HG02884 (cell line): Measurements from ENCODE around the gene TENM4.
A peak's percentile ranks its signal among the peaks of the same experiment; 100 is the strongest.

ENCODE experiments used
- ATAC-seq: cut with Tn5 transposase; IDR thresholded peaks from one replicate; pipeline ENCODE4 v1.9.1; 2021; ENCODE audit warnings: mild to moderate bottlenecking, moderate library complexity; ENCODE audit not compliant: unreplicated experiment

TENM4 gene

DNA sequence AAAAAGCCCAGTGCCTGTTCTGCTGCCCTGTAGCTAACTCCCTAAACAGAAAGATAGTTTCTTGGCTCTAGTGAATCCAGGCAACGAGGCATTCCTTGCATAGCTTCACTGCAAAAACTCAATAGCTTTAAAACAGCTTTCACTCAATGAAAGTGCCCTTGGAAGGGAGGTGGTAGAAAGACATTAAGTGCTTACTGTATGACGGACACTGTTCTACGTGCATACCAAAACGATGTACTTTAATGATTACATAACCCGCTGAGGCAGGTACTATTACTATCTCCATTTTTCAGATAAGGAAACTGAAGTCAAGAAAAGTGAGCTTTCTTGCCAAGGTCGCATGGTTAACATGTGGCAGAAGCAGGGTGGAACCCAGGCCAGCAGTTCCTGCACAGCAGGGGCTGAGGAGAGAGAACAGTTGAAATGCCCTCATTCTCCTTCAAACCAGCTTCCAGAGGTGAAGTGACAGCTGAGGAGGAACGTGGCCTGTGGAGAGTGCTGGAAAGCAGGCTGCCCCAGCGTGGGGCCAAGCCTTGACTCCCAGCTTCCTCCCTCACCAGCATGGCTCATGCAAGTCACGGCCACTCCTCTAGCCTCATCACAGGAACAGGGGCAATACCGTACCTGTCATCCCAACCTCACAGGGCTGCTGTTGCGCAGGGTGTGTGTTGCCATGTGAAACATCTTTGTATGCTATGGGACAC is 638.6 kb downstream of the TENM4 start:
- no peak for ATAC-seq

DNA sequence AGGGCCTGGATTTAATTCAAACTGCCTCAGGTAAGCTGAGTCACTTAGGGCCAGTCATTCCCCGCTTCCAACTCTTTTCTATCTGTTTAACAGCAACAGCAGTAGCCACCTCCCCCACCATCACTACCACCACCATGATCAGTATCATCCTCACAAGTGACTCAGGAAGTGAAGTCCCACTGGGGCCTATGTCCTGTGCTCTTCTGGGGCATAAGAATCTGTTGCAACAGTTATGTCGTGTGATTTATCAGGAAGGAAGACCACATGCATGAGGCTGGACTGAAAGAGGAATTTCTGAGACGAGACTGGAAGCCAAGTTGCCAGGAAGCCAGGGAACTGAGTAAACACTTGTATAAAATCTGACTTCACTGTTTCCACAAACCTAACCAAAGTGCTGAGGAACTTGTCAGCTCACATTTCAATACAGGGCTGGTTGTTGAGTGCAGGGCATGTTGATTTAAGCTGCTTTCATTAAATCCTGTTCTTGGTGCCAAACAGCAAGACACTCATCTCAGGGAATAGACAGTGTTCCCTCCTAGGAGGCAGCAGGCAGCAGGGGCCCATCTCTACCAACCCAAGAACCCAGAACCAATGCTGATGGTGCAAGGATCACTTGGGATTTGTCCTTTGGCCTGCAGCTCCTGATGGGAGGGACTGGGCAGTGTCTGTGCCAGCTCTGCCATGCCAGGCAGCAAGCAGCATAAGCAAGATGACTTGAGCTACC is 639.5 kb downstream of the TENM4 start:
- no peak for ATAC-seq

DNA sequence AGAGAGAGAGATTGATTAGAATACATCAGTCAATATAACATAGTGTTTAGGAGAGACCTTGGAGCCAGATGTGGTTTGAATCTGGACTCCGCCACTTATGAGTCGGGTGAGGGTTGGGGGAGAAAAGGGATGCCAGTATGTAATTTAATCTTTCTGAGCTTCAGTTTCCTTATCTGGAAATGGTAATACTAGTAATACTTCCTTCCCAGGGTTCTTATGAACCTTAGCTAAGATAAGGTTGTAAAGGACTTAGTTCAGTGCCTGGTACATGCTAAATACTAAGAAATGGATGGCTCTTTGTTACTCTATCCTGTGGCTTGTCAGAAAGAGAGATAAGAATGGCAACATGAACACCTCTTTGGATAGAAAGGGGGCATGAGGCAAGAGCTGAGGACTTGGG is 640.1 kb downstream of the TENM4 start:
- no peak for ATAC-seq

DNA sequence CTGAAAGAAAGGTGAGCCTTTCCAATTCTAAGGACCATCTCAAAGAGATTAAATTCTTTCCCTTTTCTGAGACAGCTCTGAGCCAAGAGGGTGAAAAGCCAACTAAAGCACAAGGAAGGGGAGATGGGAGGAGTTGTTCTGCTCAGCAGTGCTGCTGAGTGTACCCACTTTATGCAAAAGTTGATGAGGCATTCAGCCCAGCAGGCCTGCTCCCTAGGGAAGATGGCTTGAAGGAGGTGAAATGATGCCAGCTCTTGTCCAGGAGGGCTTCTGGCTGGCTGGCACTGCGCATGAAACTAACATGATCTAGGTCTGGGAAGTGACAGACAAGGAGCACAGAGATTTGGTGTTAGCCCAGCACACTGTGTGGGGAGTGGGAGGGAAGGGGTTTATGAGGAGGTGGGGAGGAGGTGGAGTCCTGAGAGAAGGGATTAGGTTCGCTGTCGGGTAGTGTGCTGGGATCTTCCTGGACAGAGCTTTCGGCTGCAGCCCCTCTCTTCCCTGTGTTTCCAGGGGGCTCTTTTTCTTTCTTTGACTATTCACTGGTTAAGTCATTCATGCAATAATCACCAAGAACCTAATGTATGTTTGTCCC is 640.6 kb downstream of the TENM4 start:
- no peak for ATAC-seq

DNA sequence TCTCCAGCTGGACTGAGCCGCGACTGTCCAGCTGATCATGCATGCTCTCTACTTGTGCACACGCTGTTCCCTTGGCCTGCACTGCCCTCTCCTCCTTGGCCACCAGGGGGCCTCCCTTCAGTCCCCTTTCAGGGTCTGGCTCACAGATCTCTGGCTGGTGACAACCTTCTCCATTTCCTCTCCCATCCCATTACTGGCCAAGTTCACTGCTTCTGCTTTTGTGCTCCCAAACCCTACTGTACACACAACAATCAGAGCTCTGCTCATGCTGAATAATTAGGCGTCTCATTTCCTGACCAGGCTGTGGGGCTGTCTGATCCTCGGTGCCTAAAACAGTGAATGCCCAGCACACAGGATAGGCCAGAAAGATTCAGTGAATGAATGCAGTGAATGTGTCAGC is 642.2 kb downstream of the TENM4 start:
- ATAC-seq = peak; percentile 97

DNA sequence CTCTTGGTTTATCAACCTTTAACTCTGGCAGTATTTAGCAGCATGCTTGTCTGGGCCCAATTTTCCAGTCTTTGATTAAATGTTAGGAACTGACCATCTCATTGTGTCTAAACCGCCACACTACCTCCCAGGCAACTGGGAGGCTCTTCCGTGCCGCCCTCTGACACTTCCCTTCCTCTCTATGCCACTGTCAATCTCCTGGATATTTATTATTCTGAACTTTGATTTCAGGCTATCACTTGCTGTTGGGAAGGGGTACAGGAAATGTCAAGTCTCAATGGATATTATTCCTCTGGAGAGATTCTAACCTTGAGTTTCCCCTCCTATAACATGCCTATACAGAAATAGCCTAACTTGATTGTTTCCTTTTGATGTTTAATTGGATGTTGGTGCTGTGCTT is 643.3 kb downstream of the TENM4 start:
- ATAC-seq = no peak

DNA sequence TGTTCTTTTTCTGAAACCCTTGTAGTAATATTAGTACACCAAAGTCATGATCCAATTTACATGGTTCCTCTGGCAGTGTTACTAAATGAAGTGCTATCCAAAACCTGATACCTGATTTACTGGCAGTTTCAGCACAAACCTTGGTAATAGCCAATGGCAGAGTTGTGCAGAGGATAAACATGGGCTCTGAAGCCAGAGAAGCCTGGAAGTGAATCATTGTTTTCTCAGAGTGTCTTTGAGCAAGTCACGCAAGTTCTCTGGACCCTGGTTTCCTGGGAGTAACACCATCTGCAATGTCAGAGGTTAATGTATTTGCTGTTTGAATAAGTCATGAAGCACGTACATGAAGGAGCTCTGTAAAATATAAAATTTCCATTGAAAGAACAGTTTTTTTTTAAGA is 643.9 kb downstream of the TENM4 start:
- no peak for ATAC-seq

DNA sequence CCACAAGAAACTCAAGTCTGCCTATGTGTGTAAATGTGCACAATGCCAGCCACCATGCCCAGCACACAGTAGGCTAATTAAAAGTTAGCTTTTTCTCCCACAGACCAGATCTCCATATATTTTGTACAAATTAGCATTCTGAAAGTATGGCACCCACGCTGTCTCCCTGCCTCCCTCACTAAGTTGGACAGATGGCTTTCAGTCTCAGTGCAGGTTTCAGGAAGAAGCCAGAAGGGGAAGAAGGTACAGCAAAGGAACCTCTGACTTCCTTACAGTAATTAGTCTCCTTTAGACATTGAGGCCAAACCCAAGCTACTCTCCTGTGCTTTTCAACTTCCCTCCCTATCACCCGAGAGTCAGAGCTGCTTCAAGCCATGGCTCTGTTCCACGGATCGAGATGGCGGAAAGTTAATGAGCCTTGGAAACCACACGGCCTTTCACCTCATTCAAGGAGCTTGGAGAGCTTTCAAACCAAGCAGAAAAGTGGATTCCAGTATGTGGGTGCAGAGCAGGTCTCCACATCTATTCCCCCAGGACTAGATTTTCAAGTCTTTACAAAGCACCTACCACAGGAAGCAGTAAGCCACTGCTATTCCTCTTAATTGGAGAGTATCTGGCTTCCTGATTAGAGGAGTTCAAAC is 645.1 kb downstream of the TENM4 start:
- ATAC-seq = no peak

DNA sequence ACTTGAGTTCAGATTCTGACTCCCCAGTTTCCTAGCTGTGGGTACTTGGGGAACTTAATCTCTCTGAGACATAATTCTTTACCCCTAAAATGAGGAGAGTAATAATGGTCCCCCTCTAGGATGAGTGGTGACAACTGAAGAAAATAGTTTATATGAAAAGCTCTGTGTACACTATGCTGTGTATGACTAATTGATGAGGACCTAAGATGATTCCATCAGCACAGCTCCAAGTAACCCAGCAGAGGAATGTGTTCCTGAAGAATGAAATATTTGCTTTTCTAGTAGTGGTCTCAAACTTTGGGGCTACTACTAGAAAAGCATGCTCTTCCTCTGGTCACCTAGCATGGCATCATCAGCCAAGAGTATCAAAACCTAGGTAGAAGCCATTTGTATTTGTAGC is 648.9 kb downstream of the TENM4 start:
- ATAC-seq = no peak

DNA sequence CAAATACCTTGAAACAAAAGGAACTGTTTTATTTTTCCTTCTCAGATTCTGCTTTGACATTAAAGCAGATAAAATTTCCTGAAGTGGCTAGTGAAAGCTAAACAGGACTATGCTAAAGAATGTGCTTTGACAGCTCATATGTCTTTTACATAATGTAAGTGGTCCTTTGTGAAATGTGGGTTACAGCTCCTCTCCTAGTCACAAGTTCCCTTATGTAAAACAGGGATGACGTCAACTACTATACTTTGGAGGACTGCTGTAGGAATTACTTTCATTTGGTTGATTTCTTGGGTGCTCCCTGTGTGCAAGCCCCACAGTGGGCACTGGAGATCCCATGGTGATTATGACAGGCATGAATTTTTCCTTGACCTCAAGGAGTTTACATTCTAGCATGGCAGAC is 649.6 kb downstream of the TENM4 start:
- no peak for ATAC-seq

DNA sequence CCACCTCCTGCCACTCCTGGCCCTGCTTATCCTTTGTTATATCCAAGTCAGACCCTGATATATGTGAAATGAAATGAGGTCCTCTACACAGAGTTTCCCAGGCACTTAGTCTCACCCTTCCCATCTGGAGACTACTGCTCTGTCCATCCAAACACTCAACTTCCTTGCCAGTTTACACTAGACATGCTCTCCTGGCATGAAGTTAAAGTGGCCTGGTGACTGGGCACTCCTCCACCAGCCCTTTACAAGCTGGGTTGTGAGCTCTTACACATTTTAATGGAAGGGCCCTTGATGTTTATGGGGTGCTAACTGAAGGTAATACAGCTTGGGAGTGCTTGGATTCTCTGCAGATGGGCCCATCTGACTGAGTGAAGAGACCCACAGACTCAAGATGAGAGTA is 650.0 kb downstream of the TENM4 start:
- no peak for ATAC-seq

DNA sequence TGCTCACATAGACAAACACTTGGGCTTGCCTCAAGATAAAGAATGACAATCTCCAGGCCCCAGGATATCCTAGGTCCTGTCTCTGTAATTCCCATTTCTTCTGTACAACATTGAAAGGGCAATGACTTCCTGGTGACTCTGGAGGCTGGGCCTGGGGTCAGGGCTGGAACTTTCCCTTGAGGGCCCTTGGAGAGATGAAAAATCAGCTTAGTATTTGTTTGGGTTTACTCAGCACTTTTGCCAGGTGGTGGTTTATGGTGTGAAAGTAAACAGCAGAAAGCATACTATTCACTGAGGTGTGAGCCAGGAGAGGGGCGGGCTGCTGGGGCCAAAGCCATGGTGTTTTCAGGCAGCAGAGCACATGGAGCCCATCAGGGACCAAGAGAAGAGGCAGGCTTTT is 651.5 kb downstream of the TENM4 start:
- no peak for ATAC-seq

DNA sequence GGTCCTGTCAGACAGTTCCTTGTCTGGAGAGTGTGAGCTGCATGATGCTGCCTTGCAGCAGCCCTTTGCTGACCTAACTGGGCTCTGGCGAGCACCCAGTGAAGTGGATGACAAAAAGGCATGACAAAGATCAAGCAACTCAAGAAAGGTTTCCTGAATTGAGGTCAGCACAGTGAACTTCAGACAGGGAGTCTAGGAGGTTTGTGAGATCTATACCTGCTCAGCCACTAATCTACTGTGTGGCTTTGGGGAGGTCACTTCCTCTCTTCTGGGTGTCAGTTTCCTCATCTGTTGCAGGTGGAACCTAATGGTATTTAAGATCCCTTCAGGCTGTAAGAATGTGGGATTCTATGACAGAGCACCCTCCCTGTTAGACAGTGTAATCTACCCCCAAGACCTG is 652.3 kb downstream of the TENM4 start:
- no peak for ATAC-seq

DNA sequence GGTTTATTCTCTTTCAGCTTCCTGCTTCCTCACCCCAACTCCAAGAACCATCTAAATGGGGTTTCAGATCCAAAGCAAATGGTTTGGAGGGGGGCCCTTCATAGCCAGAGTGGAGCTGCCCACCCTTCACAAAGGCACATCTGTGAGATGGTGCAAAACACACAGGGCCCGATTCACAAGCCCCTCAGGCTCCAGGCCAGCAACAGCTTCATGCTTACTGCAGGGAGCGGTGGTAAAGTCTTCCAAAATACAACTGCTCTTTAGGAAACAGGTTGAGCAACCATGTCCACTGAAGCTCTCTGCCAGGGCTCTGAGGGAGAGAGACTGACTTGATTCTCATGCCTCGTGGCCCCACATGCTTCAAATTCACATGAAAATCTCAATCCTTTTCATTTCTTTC is 653.1 kb downstream of the TENM4 start:
- no peak for ATAC-seq

DNA sequence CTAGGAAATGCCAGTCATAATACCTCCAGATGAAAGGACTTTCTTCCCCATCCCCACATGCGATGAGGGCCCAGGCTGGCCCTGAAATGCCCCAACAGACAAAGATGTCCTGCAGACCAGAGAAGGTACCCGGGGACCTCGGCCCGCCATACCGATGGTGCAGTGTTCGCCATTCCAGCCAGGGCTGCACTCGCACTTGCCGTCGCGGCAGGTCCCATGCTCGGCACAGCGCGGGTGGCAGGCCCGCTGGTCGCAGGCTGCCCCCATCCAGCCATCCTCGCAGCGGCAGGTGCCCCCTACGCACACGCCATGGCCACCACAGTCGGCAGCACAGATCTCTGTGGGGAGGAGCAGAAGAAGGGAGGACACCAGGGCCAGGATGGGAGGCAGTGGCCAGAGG is 654.1 kb downstream of the TENM4 start:
- no peak for ATAC-seq

DNA sequence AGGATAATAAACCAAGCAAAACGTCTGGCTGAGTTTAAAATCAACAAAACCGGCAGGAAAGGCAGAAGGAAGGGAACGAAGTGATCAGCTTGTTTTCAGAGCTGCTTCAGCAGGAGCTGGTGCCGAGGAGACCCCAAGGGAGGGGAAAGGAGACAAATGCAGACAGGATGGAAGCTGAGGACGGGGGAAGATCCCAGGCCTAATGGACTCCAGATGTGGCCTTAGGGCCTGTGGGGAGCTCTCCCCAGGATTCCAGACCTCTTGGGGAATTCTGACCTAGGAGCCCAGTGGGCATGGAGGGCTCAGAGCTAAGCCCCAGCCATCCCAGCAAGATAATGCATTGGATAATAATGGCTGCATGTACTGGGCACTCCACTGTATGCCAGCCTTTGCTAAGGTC is 654.7 kb downstream of the TENM4 start:
- no peak for ATAC-seq

DNA sequence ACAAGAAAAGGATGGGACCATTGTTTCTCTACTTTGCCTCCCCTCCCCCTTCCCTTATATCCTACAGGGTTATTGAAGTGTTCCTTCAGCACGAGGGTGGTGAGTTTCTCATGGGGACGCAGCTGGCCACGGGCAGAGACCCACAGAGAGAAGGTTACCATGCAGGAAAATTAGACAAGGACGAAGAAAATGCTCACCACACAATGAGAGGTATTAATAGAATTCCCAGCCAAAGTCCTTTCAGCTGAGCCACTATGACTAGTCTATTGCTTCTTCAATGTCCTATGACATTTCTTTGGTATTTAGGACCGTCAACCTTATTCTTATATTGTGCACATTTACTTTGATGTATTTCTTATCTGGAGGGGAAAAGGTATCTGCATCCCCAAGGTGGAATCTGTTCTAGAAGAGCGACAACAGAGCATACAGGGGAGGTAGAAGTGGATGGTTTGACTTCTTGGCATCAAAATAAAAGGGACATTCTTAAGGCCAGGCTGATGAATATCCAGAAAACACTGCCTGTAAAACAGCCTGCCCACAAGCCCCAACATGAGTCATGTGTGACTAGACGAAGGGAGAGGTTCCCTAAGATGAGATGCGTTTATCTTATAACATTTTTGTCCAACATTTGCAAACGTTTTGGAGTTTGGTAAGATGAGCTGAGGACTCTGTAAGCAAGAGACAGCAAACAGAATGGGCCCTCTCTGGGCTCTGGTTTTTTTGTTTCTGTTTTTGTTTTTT is 656.3 kb downstream of the TENM4 start:
- no peak for ATAC-seq

DNA sequence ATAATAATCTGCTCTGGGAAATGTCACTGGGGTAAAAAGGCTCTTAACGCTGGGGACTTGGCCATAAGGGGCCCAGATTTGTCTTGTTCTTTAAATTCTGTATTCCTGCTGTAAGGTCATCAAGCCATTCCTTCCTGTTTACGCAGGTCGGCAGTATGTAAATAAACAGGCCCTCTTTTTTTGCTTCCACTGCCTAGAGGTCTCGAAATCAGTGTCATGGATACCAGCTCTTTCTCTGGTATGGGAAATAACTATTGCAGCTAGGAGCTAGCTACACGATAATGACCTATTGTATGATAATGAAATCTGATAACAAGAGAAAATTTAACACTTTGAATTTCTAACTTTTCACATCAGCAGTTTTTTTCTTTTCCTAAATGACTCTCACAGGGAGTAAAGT is 657.0 kb downstream of the TENM4 start:
- no peak for ATAC-seq

DNA sequence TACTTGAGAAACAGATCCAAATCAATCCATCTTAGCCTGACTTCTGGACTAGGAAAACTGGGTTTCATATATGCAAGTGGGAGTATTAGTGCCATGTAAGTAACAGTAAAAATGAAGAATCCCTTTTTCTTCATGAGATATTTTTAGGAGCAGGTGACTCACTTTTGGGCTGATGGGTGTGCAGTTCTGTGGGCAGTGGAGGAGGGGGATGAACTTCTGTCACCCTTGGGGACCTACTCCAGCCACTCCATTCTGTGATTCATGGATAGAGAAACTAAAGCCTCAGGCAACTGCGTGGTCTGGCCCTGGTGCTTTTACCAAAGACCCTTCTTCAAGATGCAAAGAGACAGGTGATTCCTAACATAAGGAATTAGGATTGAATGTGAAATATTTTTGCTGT is 657.5 kb downstream of the TENM4 start:
- ATAC-seq = no peak

DNA sequence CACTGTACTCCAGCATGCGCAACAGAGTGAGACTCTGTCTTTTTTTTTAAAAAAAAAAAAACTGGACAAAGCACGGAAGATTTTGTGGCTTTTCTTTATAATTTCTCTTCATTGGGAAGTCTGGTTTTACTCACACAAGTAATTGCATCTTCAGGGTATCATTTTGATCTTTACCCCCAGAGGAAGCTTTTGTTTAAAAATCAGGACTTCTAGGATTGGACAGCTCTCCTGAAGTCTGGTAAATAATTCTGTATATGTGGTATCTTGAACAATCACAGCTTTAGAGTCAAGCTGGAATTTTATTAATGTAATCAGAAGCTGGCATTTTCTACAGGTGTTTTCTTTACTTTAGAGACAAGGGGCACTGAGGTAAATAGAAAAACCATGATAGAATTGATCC is 658.1 kb downstream of the TENM4 start:
- no peak for ATAC-seq

DNA sequence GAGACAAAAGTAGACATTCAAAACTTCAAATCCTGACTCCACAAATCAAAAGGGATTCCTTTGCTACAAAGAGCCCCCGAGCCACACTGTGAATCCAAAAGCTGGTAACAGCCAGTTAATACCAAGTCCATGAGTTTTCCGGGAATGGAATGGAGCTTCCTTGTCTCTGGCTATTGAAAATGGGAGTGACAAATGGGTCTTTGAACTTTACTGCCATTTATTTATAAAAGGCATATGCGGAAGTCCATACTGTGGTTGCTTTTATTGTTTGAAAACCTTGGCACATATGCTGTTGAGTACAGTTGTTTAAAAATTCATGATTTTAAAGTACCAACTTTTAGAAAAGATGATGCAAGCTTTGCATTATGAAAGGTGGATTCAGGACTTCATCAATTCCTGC is 659.9 kb downstream of the TENM4 start:
- no peak for ATAC-seq
